RWPE2 (cell line): Measurements from ENCODE around the gene GPR82.
"Not testable (repeated sequence)": the region's sequence is repeated elsewhere in the genome, so short reads cannot be mapped to it uniquely, and the experiment has no call there.

ENCODE experiments used
- ATAC-seq: fragments of 200-7000 bp; cut with Tn5 transposase; 3 replicates; pipeline ENCODE4 v1.9.1; 2021; ENCODE audit warnings: low read depth
- DNase-seq: peaks from one replicate; pipeline ENCODE4 v3.0.0-alpha.2; 2020; ENCODE audit warnings: low spot score
- H3K27ac ChIP-seq: fragments of 450-650 bp; 2 replicates; pipeline ENCODE4 v1.5.1; 2017; ENCODE audit warnings: mild to moderate bottlenecking; ENCODE audit not compliant: poor library complexity, severe bottlenecking
- H3K27me3 ChIP-seq: fragments of 250-450 bp; sonication (Bioruptor Pico); 2 replicates; pipeline ENCODE4 v1.5.1; 2021; ENCODE audit warnings: mild to moderate bottlenecking, moderate library complexity; ENCODE audit not compliant: insufficient read depth, poor library complexity, severe bottlenecking
- H3K36me3 ChIP-seq: fragments of 250-450 bp; sonication (Bioruptor Pico); 2 replicates; pipeline ENCODE4 v1.5.1; 2020; ENCODE audit warnings: low read depth, mild to moderate bottlenecking, moderate library complexity
- H3K4me1 ChIP-seq: fragments of 250-450 bp; sonication (Bioruptor Pico); 2 replicates; pipeline ENCODE4 v1.5.1; 2021; ENCODE audit warnings: mild to moderate bottlenecking, moderate library complexity; ENCODE audit not compliant: insufficient read depth, poor library complexity, severe bottlenecking
- H3K4me3 ChIP-seq: fragments of 250-450 bp; sonication (Bioruptor Pico); 2 replicates; pipeline ENCODE4 v1.5.1; 2021; ENCODE audit warnings: mild to moderate bottlenecking, moderate library complexity; ENCODE audit not compliant: severe bottlenecking
- H3K9me3 ChIP-seq: fragments of 250-450 bp; sonication (Bioruptor Pico); 2 replicates; pipeline ENCODE4 v1.5.1; 2021; ENCODE audit warnings: mild to moderate bottlenecking, moderate library complexity; ENCODE audit not compliant: severe bottlenecking
- CTCF ChIP-seq: fragments of 450-650 bp; IDR thresholded peaks from one replicate; pipeline ENCODE4 v1.5.1; 2017; ENCODE audit warnings: mild to moderate bottlenecking, moderate library complexity; ENCODE audit not compliant: poor library complexity, severe bottlenecking

The GPR82 gene

GRCh38 chrX:41716767-41717473 is 7.1 kb upstream of the GPR82 start:
- no peaks in the 10 kb centered on the region for H3K9me3 ChIP-seq
- no peak overlapping the region for H3K27ac ChIP-seq
- no peaks in the 10 kb centered on the region for H3K36me3 ChIP-seq
- no peak overlapping the region for H3K4me3 ChIP-seq
- TF ChIP-seq CTCF, result no peak
- DNase-seq (no peak), ATAC-seq (no peak)
- no peaks in the 10 kb centered on the region for H3K4me1 ChIP-seq
- H3K27me3 ChIP-seq, result no peaks in the 10 kb centered on the region

DNA sequence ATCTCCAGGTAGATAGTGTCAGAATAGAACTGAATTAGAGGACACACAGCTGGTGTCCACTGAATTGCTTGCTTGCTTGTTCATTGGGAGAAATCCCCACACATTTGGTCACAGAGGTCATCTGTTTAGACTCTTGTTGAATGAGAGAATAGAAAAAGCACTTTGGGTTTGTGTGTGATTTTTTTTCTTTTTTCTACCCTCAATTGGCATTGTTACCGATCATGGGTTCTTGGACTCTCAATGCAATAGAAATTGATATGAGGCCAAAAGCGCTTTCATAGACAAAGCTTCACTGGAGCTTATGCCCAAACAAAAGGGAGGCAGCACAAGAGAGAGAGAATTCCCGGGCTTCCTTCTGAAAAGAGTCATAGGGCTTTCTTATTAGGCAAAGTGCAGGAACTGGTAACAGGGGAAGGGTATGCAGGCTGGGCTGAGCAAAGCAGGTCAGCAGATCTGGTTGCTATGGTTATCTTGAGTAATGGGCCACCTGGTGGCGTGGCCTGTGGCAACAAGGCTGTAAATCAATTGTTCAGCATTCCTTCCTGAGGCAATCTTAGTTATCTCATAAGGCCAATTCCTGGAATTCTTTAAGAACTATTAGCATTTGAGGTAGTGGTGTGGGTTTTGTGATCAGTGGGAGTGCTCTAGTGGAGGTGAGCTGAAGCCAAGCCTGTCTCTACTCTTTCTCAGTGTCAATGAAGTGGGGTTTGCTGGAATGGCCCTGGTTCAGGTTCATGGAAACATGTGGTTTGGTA is 5.3 kb upstream of the GPR82 start:
- H3K9me3 ChIP-seq, result no peaks in the 10 kb centered on the region
- ATAC-seq (no peak), DNase-seq (no peak)
- no peaks in the 10 kb centered on the region for H3K36me3 ChIP-seq
- H3K4me1 ChIP-seq, result no peaks in the 10 kb centered on the region
- H3K27ac ChIP-seq, result no peak overlapping the region
- H3K27me3 ChIP-seq, result no peaks in the 10 kb centered on the region
- H3K4me3 ChIP-seq, result no peak overlapping the region
- TF ChIP-seq CTCF, result no peak

DNA sequence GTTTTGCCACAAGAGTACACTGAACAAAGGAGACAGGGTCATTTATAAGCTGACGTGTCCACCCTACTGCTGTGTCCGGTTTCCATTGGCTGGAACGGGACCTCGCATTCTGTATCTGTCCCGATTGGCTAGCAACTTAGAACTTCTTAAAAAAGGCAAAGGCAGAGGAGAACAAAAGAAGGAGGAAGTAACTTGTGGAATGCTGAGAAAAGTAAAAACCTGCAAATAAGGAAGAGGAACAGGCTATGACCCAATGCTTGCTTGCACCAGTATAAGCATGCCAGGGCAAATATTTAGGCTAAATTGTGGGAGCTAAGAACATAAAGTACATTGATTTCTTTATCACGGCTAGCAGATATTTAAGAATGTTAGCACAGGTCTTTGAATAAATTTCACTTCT is 4.4 kb upstream of the GPR82 start:
- not testable (repeated sequence) for H3K36me3 ChIP-seq, H3K27me3 ChIP-seq, H3K4me1 ChIP-seq, H3K9me3 ChIP-seq, H3K27ac ChIP-seq, H3K4me3 ChIP-seq, DNase-seq, ATAC-seq

- no peaks in the 10 kb centered on the region for H3K4me1 ChIP-seq
- no peaks in the 10 kb centered on the region for H3K27me3 ChIP-seq
- H3K36me3 ChIP-seq, result no peaks in the 10 kb centered on the region
- no peak overlapping the region for H3K4me3 ChIP-seq
- ATAC-seq, result no peak
- TF ChIP-seq CTCF, result no peak
- H3K9me3 ChIP-seq, result no peaks in the 10 kb centered on the region
- no peak for DNase-seq
- no peak overlapping the region for H3K27ac ChIP-seq
Measured at GRCh38 chrX:41720125-41720779, 3.7 kb upstream of the GPR82 start.

DNA sequence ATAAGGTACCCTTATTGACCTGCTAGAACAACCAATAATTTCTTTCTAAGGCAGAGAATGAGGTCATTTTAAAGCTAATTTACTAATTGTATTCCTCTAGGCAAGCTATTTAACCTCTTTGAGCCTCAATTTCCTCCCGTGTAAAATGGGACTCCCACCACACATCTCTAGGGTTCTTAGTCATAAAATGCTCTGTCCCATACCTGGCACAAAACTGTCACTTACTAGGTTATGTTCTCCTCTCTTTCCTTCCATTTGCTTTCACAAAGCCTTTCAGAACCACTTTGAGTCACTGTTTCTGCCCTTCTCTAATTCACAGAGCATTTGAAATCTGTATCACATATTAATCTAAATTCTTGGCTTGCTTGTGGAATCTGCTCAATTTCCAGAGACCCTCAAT is 2.4 kb upstream of the GPR82 start:
- Histone ChIP-seq H3K4me1 (no peaks in the 10 kb centered on the region), H3K9me3 (no peaks in the 10 kb centered on the region), H3K4me3 (no peak overlapping the region), H3K36me3 (no peaks in the 10 kb centered on the region), H3K27me3 (no peaks in the 10 kb centered on the region), H3K27ac (no peak overlapping the region)
- TF ChIP-seq CTCF, result no peak
- no peak for ATAC-seq
- DNase-seq, result no peak
